ENCODE data around the gene STIM1. TPM values are rescaled to one million over a fixed set of nuclear protein-coding genes. Genes with fewer than 3 reads are reported as not detected.

STIM1 gene
- total RNA-seq, 1 experiment from 2014 or later, result 15.2 TPM

- Histone ChIP-seq H3K4me2 (ENCODE audit: insufficient read depth, insufficient read length, low read length) (no peak overlapping the region), H3K9me3 (ENCODE audit: control insufficient read depth, low read depth, low read length) (no peaks in the 10 kb centered on the region), H3K27me3 (ENCODE audit: insufficient read depth, low read length) (no peaks in the 10 kb centered on the region), H3K4me1 (ENCODE audit: insufficient read depth, low read length) (no peaks in the 10 kb centered on the region), H4K8ac (replicated peaks; ENCODE audit: insufficient read length, low read depth, low read length) (no peak overlapping the region), H3K79me2 (ENCODE audit: insufficient read depth, low read length) (no peaks in the 10 kb centered on the region), H4K20me1 (ENCODE audit: control insufficient read depth, insufficient read depth, insufficient read length) (no peaks in the 10 kb centered on the region), H2AFZ (ENCODE audit: low read length) (no peak overlapping the region), H2BK120ac (ENCODE audit: low read depth, low read length, poor library complexity, severe bottlenecking) (no peak overlapping the region), H3K14ac (ENCODE audit: insufficient read depth, low read length) (no peak overlapping the region), H3K23ac (ENCODE audit: insufficient read length, low read depth, low read length) (no peak overlapping the region), H3K18ac (ENCODE audit: insufficient read length, low read depth, low read length) (no peak overlapping the region), H4K5ac (ENCODE audit: insufficient read length, low read depth, low read length) (no peak overlapping the region), H3K9ac (ENCODE audit: extremely low read depth, insufficient read length, low read length) (no peak overlapping the region), H3K79me1 (ENCODE audit: insufficient read depth, low read depth, low read length, poor library complexity, severe bottlenecking) (no peaks in the 10 kb centered on the region), H2BK5ac (ENCODE audit: insufficient read length, low read length) (no peak overlapping the region), H3K56ac (ENCODE audit: insufficient read length, low read depth, low read length) (no peak overlapping the region), H3K4ac (ENCODE audit: low read depth, low read length) (no peak overlapping the region), H2BK20ac (ENCODE audit: low read depth, low read length, poor library complexity, severe bottlenecking) (no peak overlapping the region), H3K27ac (ENCODE audit: insufficient read length, low read depth, low read length) (no peak overlapping the region), H4K91ac (ENCODE audit: insufficient read length, low read depth, low read length) (no peak overlapping the region), H2BK12ac (ENCODE audit: insufficient read length, low read depth, low read length) (no peak overlapping the region), H3T11ph (ENCODE audit: low read length) (no peak overlapping the region), H2AK5ac (ENCODE audit: insufficient read length, low read length) (no peak overlapping the region), H2BK15ac (ENCODE audit: low read depth, low read length) (no peak overlapping the region), H3K23me2 (ENCODE audit: insufficient read length, low read depth, low read length, poor library complexity, severe bottlenecking) (no peaks in the 10 kb centered on the region)
- H3K4me3 Mint-ChIP-seq, result no peak overlapping the region
- WGBS (ENCODE audit: extremely low coverage, insufficient read length, low lambda C conversion rate), result no CpG with 5 or more reads among the region's 1 CpG
- no peak overlapping the region for H3K27ac Mint-ChIP-seq
- no peak for DNase-seq
- H3K4me1 Mint-ChIP-seq, result peaks cover 4 to 11% of the 10 kb centered on the region in 2 experiments; a peak in 3 of 4 replicates
- no peak for TF ChIP-seq CTCF (conservative IDR thresholded peaks at IDR 0.05)
- H3K9me3 Mint-ChIP-seq, result peaks cover 17 to 28% of the 10 kb centered on the region in 2 experiments
- H3K27me3 Mint-ChIP-seq (ENCODE audit: low read depth), result no peaks in the 10 kb centered on the region
- peaks cover 0 to 17% (median 12%) of the 10 kb centered on the region in 3 experiments; a peak in 6 of 7 replicates for H3K36me3 Mint-ChIP-seq (ENCODE audit: insufficient read depth in 1 of 3, low read depth in 3 of 3)
These were observed 137.5 kb downstream of the STIM1 start for GRCh38 chr11:3992964-3993363.

Data from H9 (cell line).